ENCODE results near the gene SEC61G. TPM values are rescaled to one million over a fixed set of nuclear protein-coding genes. Genes with fewer than 3 reads are reported as not detected.

The SEC61G gene
- total and polyA plus RNA-seq, 2 donors from 2014 or later: 95.3 to 277 TPM

GRCh38 chr7:54769203-54769602 lies 10.2 kb upstream of the SEC61G start:
- H3K9me3 ChIP-seq (ENCODE audit: control insufficient read depth in 2 of 3, insufficient read depth in 1 of 3, low read length in 3 of 3): no peaks in the 10 kb centered on the region
- H3K4me1 ChIP-seq (ENCODE audit: control insufficient read depth in 2 of 3, insufficient read depth in 2 of 3, low read depth in 1 of 3, low read length in 3 of 3): no peaks in the 10 kb centered on the region
- H3K4me3 ChIP-seq (ENCODE audit: low read length in 3 of 3): no peak overlapping the region
- no peak overlapping the region for H3K9ac ChIP-seq (ENCODE audit: low read length in 3 of 3)
- no peaks in the 10 kb centered on the region for H3K36me3 ChIP-seq (ENCODE audit: control insufficient read depth in 2 of 3, insufficient read depth in 3 of 3, low read length in 3 of 3)
- no peak overlapping the region for H3K27ac ChIP-seq (ENCODE audit: low read depth in 2 of 2, low read length in 2 of 2)
- FAIRE-seq: no peak
- DNase-seq: no peak
- intact Hi-C loops (cut with DNase I): no loop called here
- H3K27me3 ChIP-seq (ENCODE audit: control insufficient read depth, insufficient read depth, low read length): no peaks in the 10 kb centered on the region
- TF ChIP-seq CTCF (IDR thresholded peaks at IDR 0.05; ENCODE audit: borderline replicate concordance, extremely low read depth, insufficient read depth): no peak

GRCh38 chr7:54764861-54765260 lies 5.8 kb upstream of the SEC61G start:
- Histone ChIP-seq H3K4me1 (ENCODE audit: control insufficient read depth in 2 of 3, insufficient read depth in 2 of 3, low read depth in 1 of 3, low read length in 3 of 3) (no peaks in the 10 kb centered on the region), H3K27ac (ENCODE audit: low read depth in 2 of 2, low read length in 2 of 2) (no peak overlapping the region), H3K27me3 (ENCODE audit: control insufficient read depth, insufficient read depth, low read length) (no peaks in the 10 kb centered on the region), H3K4me3 (ENCODE audit: low read length in 3 of 3) (no peak overlapping the region), H3K36me3 (ENCODE audit: control insufficient read depth in 2 of 3, insufficient read depth in 3 of 3, low read length in 3 of 3) (no peaks in the 10 kb centered on the region), H3K9ac (ENCODE audit: low read length in 3 of 3) (no peak overlapping the region), H3K9me3 (ENCODE audit: control insufficient read depth in 2 of 3, insufficient read depth in 1 of 3, low read length in 3 of 3) (no peaks in the 10 kb centered on the region)
- FAIRE-seq (no peak), DNase-seq (no peak)
- no peak for TF ChIP-seq CTCF (IDR thresholded peaks at IDR 0.05; ENCODE audit: borderline replicate concordance, extremely low read depth, insufficient read depth)
- intact Hi-C loops (cut with DNase I): no loop called here

- Histone ChIP-seq H3K36me3 (ENCODE audit: control insufficient read depth in 2 of 3, insufficient read depth in 3 of 3, low read length in 3 of 3) (peaks cover 4 to 21% (median 6%) of the 10 kb centered on the region in 3 donors), H3K9ac (ENCODE audit: low read length in 3 of 3) (no peak overlapping the region), H3K9me3 (ENCODE audit: control insufficient read depth in 2 of 3, insufficient read depth in 1 of 3, low read length in 3 of 3) (no peaks in the 10 kb centered on the region), H3K4me3 (ENCODE audit: low read length in 3 of 3) (peak overlapping the region; percentile 92 to 98 (median 97)), H3K27ac (ENCODE audit: low read depth in 2 of 2, low read length in 2 of 2) (no peak overlapping the region), H3K27me3 (ENCODE audit: control insufficient read depth, insufficient read depth, low read length) (no peaks in the 10 kb centered on the region), H3K4me1 (ENCODE audit: control insufficient read depth in 2 of 3, insufficient read depth in 2 of 3, low read depth in 1 of 3, low read length in 3 of 3) (peaks cover 0 to 5% (median 4%) of the 10 kb centered on the region in 3 donors)
- no peak for FAIRE-seq
- no peak for DNase-seq
- no peak for TF ChIP-seq CTCF (IDR thresholded peaks at IDR 0.05; ENCODE audit: borderline replicate concordance, extremely low read depth, insufficient read depth)
- intact Hi-C loops (cut with DNase I): no loop called here
Measured at GRCh38 chr7:54757711-54758110, 1.3 kb downstream of the SEC61G start.

- H3K27ac ChIP-seq (ENCODE audit: low read depth in 2 of 2, low read length in 2 of 2): no peak overlapping the region
- H3K4me3 ChIP-seq (ENCODE audit: low read length in 3 of 3): no peak overlapping the region
- FAIRE-seq (no peak), DNase-seq (peak in 1 of 5 donors; percentile 40)
- H3K36me3 ChIP-seq (ENCODE audit: control insufficient read depth in 2 of 3, insufficient read depth in 3 of 3, low read length in 3 of 3): peaks cover 4 to 22% (median 15%) of the 10 kb centered on the region in 3 donors
- no peaks in the 10 kb centered on the region for H3K9me3 ChIP-seq (ENCODE audit: control insufficient read depth in 2 of 3, insufficient read depth in 1 of 3, low read length in 3 of 3)
- no peak overlapping the region for H3K9ac ChIP-seq (ENCODE audit: low read length in 3 of 3)
- H3K4me1 ChIP-seq (ENCODE audit: control insufficient read depth in 2 of 3, insufficient read depth in 2 of 3, low read depth in 1 of 3, low read length in 3 of 3): no peaks in the 10 kb centered on the region
- no peaks in the 10 kb centered on the region for H3K27me3 ChIP-seq (ENCODE audit: control insufficient read depth, insufficient read depth, low read length)
- no peak for TF ChIP-seq CTCF (IDR thresholded peaks at IDR 0.05; ENCODE audit: borderline replicate concordance, extremely low read depth, insufficient read depth)
- intact Hi-C loops (cut with DNase I): no loop called here
Measured at GRCh38 chr7:54749200-54749599, 9.8 kb downstream of the SEC61G start.
